OCI-LY1 (cell line): Measurements from ENCODE around the gene ZNF664.

Source experiments
- H2AFZ ChIP-seq: fragments of 200-600 bp; sonication (generic), shearing (Covaris generic); 2 replicates; pipeline ENCODE4 v1.6.0; 2014; ENCODE audit warnings: antibody characterized with exemption, mild to moderate bottlenecking, low read length
- H3F3A ChIP-seq: fragments of 200-600 bp; sonication (generic), shearing (Covaris generic); 2 replicates; pipeline ENCODE4 v1.6.0; 2014; ENCODE audit warnings: mild to moderate bottlenecking, antibody characterized with exemption, low read length, moderate library complexity; ENCODE audit not compliant: insufficient read depth
- H3K27ac ChIP-seq: fragments of 200-600 bp; sonication (generic); 2 replicates; pipeline ENCODE4 v1.5.1; 2014; ENCODE audit warnings: low read length, mixed run types, mild to moderate bottlenecking, low read depth; ENCODE audit not compliant: poor library complexity, severe bottlenecking
- H3K27me3 ChIP-seq: fragments of 200-600 bp; sonication (generic); 2 replicates; pipeline ENCODE4 v1.6.0; 2014; ENCODE audit warnings: antibody characterized with exemption, mild to moderate bottlenecking, low read length, moderate library complexity; ENCODE audit not compliant: insufficient read depth
- H3K36me3 ChIP-seq: fragments of 200-600 bp; sonication (generic); 2 replicates; pipeline ENCODE4 v1.6.1; 2014; ENCODE audit warnings: mild to moderate bottlenecking, antibody characterized with exemption, low read length, moderate library complexity, mixed read lengths; ENCODE audit not compliant: insufficient read depth
- H3K4me1 ChIP-seq: fragments of 200-600 bp; sonication (generic); 2 replicates; pipeline ENCODE4 v1.5.1; 2014; ENCODE audit warnings: mild to moderate bottlenecking, low read length, moderate library complexity; ENCODE audit not compliant: insufficient read depth, severe bottlenecking
- H3K4me2 ChIP-seq: fragments of 200-600 bp; sonication (generic), shearing (Covaris generic); 2 replicates; pipeline ENCODE4 v1.6.1; 2014; ENCODE audit warnings: low read length
- H3K4me3 ChIP-seq: fragments of 200-600 bp; sonication (generic); 2 replicates; pipeline ENCODE4 v1.5.1; 2014; ENCODE audit warnings: low read length, low read depth, mild to moderate bottlenecking, mixed read lengths; ENCODE audit not compliant: poor library complexity, severe bottlenecking
- H3K79me2 ChIP-seq: fragments of 200-600 bp; shearing (Covaris generic); 2 replicates; pipeline ENCODE4 v1.6.1; 2016; ENCODE audit warnings: mixed run types, low read length, mixed read lengths; ENCODE audit not compliant: insufficient read depth
- H3K9ac ChIP-seq: fragments of 200-600 bp; sonication (generic), shearing (Covaris generic); 2 replicates; pipeline ENCODE4 v1.6.1; 2014; ENCODE audit warnings: mild to moderate bottlenecking, low read length, mixed read lengths
- H3K9me2 ChIP-seq: fragments of 200-600 bp; sonication (generic), shearing (Covaris generic); 2 replicates; pipeline ENCODE4 v1.6.1; 2014; ENCODE audit warnings: low read depth, mild to moderate bottlenecking, low read length, mixed read lengths
- H3K9me3 ChIP-seq: fragments of 200-600 bp; shearing (Covaris generic); 2 replicates; pipeline ENCODE4 v1.6.1; 2014; ENCODE audit warnings: low read length, mixed read lengths
- H4K20me1 ChIP-seq: fragments of 200-600 bp; sonication (generic), shearing (Covaris generic); 2 replicates; pipeline ENCODE4 v1.6.0; 2016; ENCODE audit warnings: mild to moderate bottlenecking, low read length; ENCODE audit not compliant: insufficient read depth
- CTCF ChIP-seq: fragments of 200-600 bp; sonication (generic), shearing (Covaris generic); IDR thresholded peaks from 2 replicates; pipeline ENCODE4 v1.5.1; 2017; ENCODE audit warnings: mild to moderate bottlenecking, antibody characterized with exemption, low read length, moderate library complexity, mixed read lengths
- EZH2 ChIP-seq: fragments of 200-600 bp; sonication (generic), shearing (Covaris generic); IDR thresholded peaks from 2 replicates; pipeline ENCODE4 v1.8.0; 2017; ENCODE audit warnings: borderline replicate concordance, mixed run types, mild to moderate bottlenecking, antibody characterized with exemption, low read length, moderate library complexity, mixed read lengths

ZNF664 gene

GRCh38 chr12:123960856-123961255 is 12.2 kb upstream of the ZNF664 start:
- Histone ChIP-seq H3K36me3 (no peaks in the 10 kb centered on the region), H4K20me1 (0 out of 2 replicates have a peak, but pooled peaks cover 5% of the 10 kb centered on the region), H3K9me2 (no peaks in the 10 kb centered on the region), H3K79me2 (no peaks in the 10 kb centered on the region), H3K27ac (no peak overlapping the region), H3F3A (no peaks in the 10 kb centered on the region), H3K9me3 (no peaks in the 10 kb centered on the region), H3K9ac (no peak overlapping the region), H3K4me2 (no peak overlapping the region), H2AFZ (no peak overlapping the region), H3K4me1 (no peaks in the 10 kb centered on the region), H3K27me3 (no peaks in the 10 kb centered on the region; the same call in 1 of the 2 replicates), H3K4me3 (no peak overlapping the region)
- no peak for TF ChIP-seq EZH2
- no peak for TF ChIP-seq CTCF

- Histone ChIP-seq H3K27me3 (no peaks in the 10 kb centered on the region; the same call in 1 of the 2 replicates), H3K4me1 (no peaks in the 10 kb centered on the region), H3K79me2 (no peaks in the 10 kb centered on the region), H3K36me3 (no peaks in the 10 kb centered on the region), H3K4me3 (no peak overlapping the region), H4K20me1 (0 out of 2 replicates have a peak, but pooled peaks cover 5% of the 10 kb centered on the region), H3F3A (no peaks in the 10 kb centered on the region), H2AFZ (no peak overlapping the region), H3K9me2 (no peaks in the 10 kb centered on the region), H3K9ac (no peak overlapping the region), H3K4me2 (no peak overlapping the region), H3K27ac (no peak overlapping the region), H3K9me3 (no peaks in the 10 kb centered on the region)
- TF ChIP-seq CTCF (no peak), EZH2 (no peak)
Measured at GRCh38 chr12:123961585-123962345, 11.2 kb upstream of the ZNF664 start.

- Histone ChIP-seq H3K27me3 (no peaks in the 10 kb centered on the region; the same call in 1 of the 2 replicates), H3K79me2 (no peaks in the 10 kb centered on the region), H3F3A (no peaks in the 10 kb centered on the region), H4K20me1 (0 out of 2 replicates have a peak, but pooled peaks cover 5% of the 10 kb centered on the region), H2AFZ (no peak overlapping the region), H3K9me2 (no peaks in the 10 kb centered on the region), H3K36me3 (no peaks in the 10 kb centered on the region), H3K4me3 (no peak overlapping the region), H3K9ac (no peak overlapping the region), H3K4me2 (no peak overlapping the region), H3K9me3 (no peaks in the 10 kb centered on the region), H3K4me1 (no peaks in the 10 kb centered on the region), H3K27ac (no peak overlapping the region)
- no peak for TF ChIP-seq EZH2
- no peak for TF ChIP-seq CTCF
Measured at GRCh38 chr12:123962513-123962912, 10.5 kb upstream of the ZNF664 start.
